ENCODE data around the gene RPS6KA2. TPM values are rescaled to one million over a fixed set of nuclear protein-coding genes. Genes with fewer than 3 reads are reported as not detected.

Gene RPS6KA2
- polyA plus RNA-seq, 1 donor (not counting 4 experiments of a cell fraction or from before 2014, with no cell fraction given), result 8.2 TPM

GRCh38 chr6:166446567-166447065, 180.4 kb downstream of the RPS6KA2 start:
- Histone ChIP-seq H4K20me1 (ENCODE audit: control insufficient read depth, extremely low read depth, insufficient read depth, low read length) (no peaks in the 10 kb centered on the region), H2AFZ (ENCODE audit: control insufficient read depth, low read length) (no peak overlapping the region), H3K9ac (ENCODE audit: control insufficient read depth, extremely low read depth, insufficient read depth, low read length) (no peak overlapping the region), H3K4me2 (ENCODE audit: control insufficient read depth, extremely low read depth, insufficient read depth, low read depth, low read length) (no peak overlapping the region), H3K9me3 (ENCODE audit: control insufficient read depth, low read depth, low read length) (no peaks in the 10 kb centered on the region), H3K4me1 (ENCODE audit: control insufficient read depth, extremely low read depth, insufficient read depth, low read length) (no peaks in the 10 kb centered on the region), H3K27me3 (ENCODE audit: control insufficient read depth, extremely low read depth, insufficient read depth, low read length) (no peaks in the 10 kb centered on the region), H3K4me3 (ENCODE audit: control insufficient read depth in 2 of 3, extremely low read depth in 1 of 3, insufficient read depth in 2 of 3, low read depth in 1 of 3, low read length in 3 of 3) (no peak overlapping the region), H3K27ac (ENCODE audit: control insufficient read depth, insufficient read depth, low read length) (no peak overlapping the region), H3K79me2 (ENCODE audit: control insufficient read depth, insufficient read depth, low read length) (no peaks in the 10 kb centered on the region), H3K9me1 (ENCODE audit: control insufficient read depth, extremely low read depth, insufficient read depth, low read length) (no peaks in the 10 kb centered on the region), H3K36me3 (ENCODE audit: control insufficient read depth in 2 of 2, extremely low read depth in 1 of 2, insufficient read depth in 2 of 2, low read length in 2 of 2) (no peaks in the 10 kb centered on the region)
- dilution Hi-C loops (cut with MboI; ENCODE audit: extremely low pct_ligation_motif_present, low sequenced_read_pairs), result no loop called here
- DNase-seq (ENCODE audit: low read depth, low spot score) (no peak), FAIRE-seq (no peak)
- TF ChIP-seq EZH2 (IDR thresholded peaks at IDR 0.05; ENCODE audit: low read length), result no peak
- TF ChIP-seq CTCF (optimal IDR thresholded peaks at IDR 0.05 in 1 of 3, IDR thresholded peaks at IDR 0.05 in 1 of 3, conservative IDR thresholded peaks at IDR 0.05 in 1 of 3; ENCODE audit: extremely low read depth in 1 of 3, insufficient read depth in 2 of 3, low read length in 3 of 3), result no peak

- Histone ChIP-seq H3K9ac (ENCODE audit: control insufficient read depth, extremely low read depth, insufficient read depth, low read length) (no peak overlapping the region), H3K4me3 (ENCODE audit: control insufficient read depth in 2 of 3, extremely low read depth in 1 of 3, insufficient read depth in 2 of 3, low read depth in 1 of 3, low read length in 3 of 3) (no peak overlapping the region), H3K79me2 (ENCODE audit: control insufficient read depth, insufficient read depth, low read length) (no peaks in the 10 kb centered on the region), H3K9me1 (ENCODE audit: control insufficient read depth, extremely low read depth, insufficient read depth, low read length) (no peaks in the 10 kb centered on the region), H4K20me1 (ENCODE audit: control insufficient read depth, extremely low read depth, insufficient read depth, low read length) (no peaks in the 10 kb centered on the region), H3K4me2 (ENCODE audit: control insufficient read depth, extremely low read depth, insufficient read depth, low read depth, low read length) (no peak overlapping the region), H2AFZ (ENCODE audit: control insufficient read depth, low read length) (no peak overlapping the region), H3K4me1 (ENCODE audit: control insufficient read depth, extremely low read depth, insufficient read depth, low read length) (no peaks in the 10 kb centered on the region), H3K9me3 (ENCODE audit: control insufficient read depth, low read depth, low read length) (no peaks in the 10 kb centered on the region), H3K27ac (ENCODE audit: control insufficient read depth, insufficient read depth, low read length) (no peak overlapping the region), H3K36me3 (ENCODE audit: control insufficient read depth in 2 of 2, extremely low read depth in 1 of 2, insufficient read depth in 2 of 2, low read length in 2 of 2) (no peaks in the 10 kb centered on the region), H3K27me3 (ENCODE audit: control insufficient read depth, extremely low read depth, insufficient read depth, low read length) (no peaks in the 10 kb centered on the region)
- no peak for DNase-seq (ENCODE audit: low read depth, low spot score)
- FAIRE-seq, result no peak
- TF ChIP-seq CTCF (optimal IDR thresholded peaks at IDR 0.05 in 1 of 3, IDR thresholded peaks at IDR 0.05 in 1 of 3, conservative IDR thresholded peaks at IDR 0.05 in 1 of 3; ENCODE audit: extremely low read depth in 1 of 3, insufficient read depth in 2 of 3, low read length in 3 of 3) (no peak), EZH2 (IDR thresholded peaks at IDR 0.05; ENCODE audit: low read length) (no peak)
- dilution Hi-C loops (cut with MboI; ENCODE audit: extremely low pct_ligation_motif_present, low sequenced_read_pairs), result no loop called here
Measured at GRCh38 chr6:166446146-166446545, 180.9 kb downstream of the RPS6KA2 start.
